HepG2 (cell line): ENCODE results near the gene RASIP1. TPM values are rescaled to one million over a fixed set of nuclear protein-coding genes. Genes with fewer than 3 reads are reported as not detected.
A peak's percentile ranks its signal among the peaks of the same experiment; 100 is the strongest.

Source experiments
- ATAC-seq: fragments of 200-7000 bp; cut with Tn5 transposase; 3 replicates; pipeline ENCODE4 v1.9.1; 2020; ENCODE audit warnings: mild to moderate bottlenecking, moderate library complexity
- BruUV-seq: library from RNA; stranded (reverse); fragments of 400-500 nt; replicated peaks from 2 replicates; lab custom pipeline; 2021; lab: Mats Ljungman, UMichigan
- CTCF ChIA-PET: fragments of 300-600 bp; formaldehyde crosslinking; extraction: SDS; loops from one replicate; lab custom pipeline; 2021; ENCODE audit warnings: low total read pairs, inconsistent platforms, low intra/inter-chr PET ratio; lab: Yijun Ruan, JAX
- POLR2A ChIA-PET: fragments of 350-600 bp; sonication (Branson Sonifier 250); formaldehyde crosslinking; loops from one replicate; lab custom pipeline; 2020; ENCODE audit warnings: antibody characterized with exemption, inconsistent platforms; lab: Yijun Ruan, JAX
- DNase-seq: peaks from one replicate; pipeline ENCODE4 v3.0.0-alpha.2; 2015; ENCODE audit warnings: low spot score
- FAIRE-seq: peaks from 3 replicates; lab custom pipeline; 2011; peaks lifted over from hg19 to GRCh38; lab: Jason Lieb, UNC
- H2AFZ ChIP-seq: one replicate; pipeline ENCODE4 v1.6.1; 2011; ENCODE audit warnings: low read length, inconsistent platforms
- H3K27ac ChIP-seq: fragments of 300-600 bp; 3 replicates; pipeline ENCODE4 v1.8.0; 2011; ENCODE audit warnings: mixed run types, mild to moderate bottlenecking, mixed read lengths, low read length, inconsistent platforms; ENCODE audit not compliant: insufficient read depth; ENCODE audit errors: extremely low read length
- H3K27me3 ChIP-seq, 2 experiments: fragments of 200-600 bp in 1 of 2; 2 replicates in 1 of 2; 3 replicates in 1 of 2; pipeline versions ENCODE4 v1.6.0 to v1.8.0; 2011; ENCODE audit warnings: low read length in 2 of 2, mild to moderate bottlenecking in 2 of 2, moderate library complexity in 2 of 2, inconsistent platforms in 1 of 2; ENCODE audit not compliant: insufficient read depth in 2 of 2, control insufficient read depth in 1 of 2
- H3K36me3 ChIP-seq, 2 experiments: fragments of 200-600 bp in 1 of 2; replicated peaks in 1 of 2; 2 replicates in 1 of 2; 3 replicates in 1 of 2; pipeline versions ENCODE4 v1.5.1 to v1.8.0; 2011; ENCODE audit warnings: low read length in 2 of 2, inconsistent platforms in 1 of 2; ENCODE audit not compliant: insufficient read depth in 2 of 2, control insufficient read depth in 1 of 2
- H3K4me1 ChIP-seq: 2 replicates; pipeline ENCODE4 v1.5.1; 2012; ENCODE audit warnings: low read length, inconsistent platforms; ENCODE audit not compliant: insufficient read depth
- H3K4me2 ChIP-seq: 2 replicates; pipeline ENCODE4 v1.6.0; 2011; ENCODE audit warnings: low read depth, low read length, inconsistent platforms
- H3K4me3 ChIP-seq, 3 experiments: fragments of 200-600 bp in 1 of 3; sonication (generic), shearing (Covaris generic) in 1 of 3; replicated peaks in 1 of 3; 2 replicates each; pipeline ENCODE4 v1.5.1; 2011 to 2016; ENCODE audit warnings: low read length in 3 of 3, inconsistent platforms in 2 of 3, low read depth in 2 of 3, mild to moderate bottlenecking in 2 of 3, control low read depth in 1 of 3, mixed read lengths in 1 of 3; ENCODE audit not compliant: insufficient read depth in 1 of 3
- H3K79me2 ChIP-seq: one replicate; pipeline ENCODE4 v1.6.1; 2011; ENCODE audit warnings: low read length, inconsistent platforms; ENCODE audit not compliant: insufficient read depth
- H3K9ac ChIP-seq: 2 replicates; pipeline ENCODE4 v1.6.0; 2011; ENCODE audit warnings: mild to moderate bottlenecking, low read depth, low read length, inconsistent platforms; ENCODE audit not compliant: insufficient read depth
- H3K9me3 ChIP-seq: 2 replicates; pipeline ENCODE4 v1.5.1; 2012; ENCODE audit warnings: mild to moderate bottlenecking, low read length
- H4K20me1 ChIP-seq: 2 replicates; pipeline ENCODE4 v1.6.0; 2011; ENCODE audit warnings: inconsistent platforms, mild to moderate bottlenecking, low read length, moderate library complexity; ENCODE audit not compliant: insufficient read depth
- ARNTL ChIP-seq: sonication (generic); formaldehyde crosslinking; IDR thresholded peaks from 2 replicates; pipeline ENCODE4 v1.4.0; 2020; ENCODE audit warnings: mild to moderate bottlenecking, missing genetic modification reagents
- ISX ChIP-seq: sonication (generic); formaldehyde crosslinking; conservative IDR thresholded peaks from 2 replicates; pipeline ENCODE4 v1.5.0; 2020; ENCODE audit warnings: missing genetic modification reagents
- KDM1A ChIP-seq: IDR thresholded peaks from 2 replicates; pipeline ENCODE4 v1.6.1; 2016; ENCODE audit warnings: missing compliant biosample characterization
- KLF13 ChIP-seq: sonication (generic); formaldehyde crosslinking; IDR thresholded peaks from 2 replicates; pipeline ENCODE4 v1.4.0; 2020; ENCODE audit warnings: mild to moderate bottlenecking, missing genetic modification reagents
- MTA1 ChIP-seq: sonication (generic); formaldehyde crosslinking; IDR thresholded peaks from 2 replicates; pipeline ENCODE4 v1.4.0; 2020; ENCODE audit warnings: missing genetic modification reagents, mild to moderate bottlenecking, borderline replicate concordance
- NFKB2 ChIP-seq: sonication (generic); formaldehyde crosslinking; IDR thresholded peaks from 2 replicates; pipeline ENCODE4 v1.4.0; 2020; ENCODE audit warnings: missing genetic modification reagents, borderline replicate concordance
- NR2C2 ChIP-seq: sonication (generic); formaldehyde crosslinking; IDR thresholded peaks from 2 replicates; pipeline ENCODE4 v1.4.0; 2020; ENCODE audit warnings: missing genetic modification reagents, mild to moderate bottlenecking, moderate library complexity, borderline replicate concordance
- NR2F6 ChIP-seq, 2 experiments: IDR thresholded peaks; 2 replicates each; pipeline ENCODE4 v1.6.1; 2016; ENCODE audit warnings: antibody characterized with exemption in 1 of 2, mild to moderate bottlenecking in 1 of 2
- POGZ ChIP-seq: sonication (generic); formaldehyde crosslinking; IDR thresholded peaks from 2 replicates; pipeline ENCODE4 v1.4.0; 2020; ENCODE audit warnings: mild to moderate bottlenecking, missing genetic modification reagents
- RXRA ChIP-seq: sonication (generic); formaldehyde crosslinking; IDR thresholded peaks from 2 replicates; pipeline ENCODE4 v1.5.1; 2020; ENCODE audit warnings: missing genetic modification reagents
- TRIM22 ChIP-seq: fragments of 450-650 bp; IDR thresholded peaks from 2 replicates; pipeline ENCODE4 v1.6.1; 2017
- ZNF18 ChIP-seq: sonication (generic); formaldehyde crosslinking; IDR thresholded peaks from 2 replicates; pipeline ENCODE4 v1.8.0; 2022; ENCODE audit warnings: mild to moderate bottlenecking, missing genetic modification reagents; ENCODE audit not compliant: insufficient replicate concordance
- ZNF280D ChIP-seq: sonication (generic); formaldehyde crosslinking; IDR thresholded peaks from 2 replicates; pipeline ENCODE4 v1.5.1; 2020; ENCODE audit warnings: mild to moderate bottlenecking, missing genetic modification reagents
- WGBS: methylation state at CpG from one replicate; pipeline ENCODE4 v1.1.6; 2017; ENCODE audit warnings: low lambda C conversion rate; 5-methylcytosine and 5-hydroxymethylcytosine counted together
- in situ Hi-C: cut with HindIII; loops from 2 replicates; pipeline ENCODE4 v1.10.0; 2017; ENCODE audit warnings: low pct_unique_long_range_greater_than_20kb; ENCODE audit not compliant: extremely low pct_ligation_motif_present
- intact Hi-C: fragments of 100-400 bp; cut with micrococcal nuclease; formaldehyde crosslinking; loops from one replicate; pipeline ENCODE4 v1.10.0; 2022; ENCODE audit not compliant: unreplicated experiment
- polyA plus RNA-seq, 8 experiments: library from polyadenylated mRNA; depleted of rRNA in 3 of 8; stranded (reverse) in 7 of 8; unstranded in 1 of 8; fragments of >200 nt; fragmentation: Illumina TruSeq in 4 of 8; extraction: Trizol in 4 of 8; gene quantifications; 2 replicates each; pipeline versions ENCODE4 v1.2.1 to v1.2.3, GENCODE V29; 2011 to 2016; ENCODE audit warnings: low read depth in 4 of 8, missing spikeins in 1 of 8, mixed read lengths in 1 of 8; ENCODE audit not compliant: insufficient read depth in 1 of 8
- total RNA-seq, 5 experiments: library from RNA; depleted of rRNA; stranded (reverse); fragments of >200 nt; fragmentation: Illumina TruSeq; extraction: Trizol; gene quantifications; 2 replicates each; pipeline ENCODE4 v1.2.3, GENCODE V29; 2016; ENCODE audit warnings: low read depth in 1 of 5
- TF ChIP-seq, protein P1 (sequence below): IDR thresholded peaks from 2 replicates; pipeline ENCODE4 v1.6.1; 2016; ENCODE audit warnings: control low read depth

RASIP1 gene
- total and polyA plus RNA-seq, 2 of the 13 experiments (the other 11 are each of a cell fraction or from before 2014, with no cell fraction given), result 0.44 to 0.58 TPM

- peaks cover 4 to 24% of the 10 kb centered on the region in 2 experiments; a peak in 4 of 5 replicates for H3K27me3 ChIP-seq
- H3K9ac ChIP-seq, result no peak overlapping the region
- H3K79me2 ChIP-seq, result no peaks in the 10 kb centered on the region
- H3K36me3 ChIP-seq, result no peaks in the 10 kb centered on the region
- FAIRE-seq (no peak), DNase-seq (no peak), ATAC-seq (peak; percentile 37)
- in situ Hi-C loops (loop anchor here (10.0 kb wide), 2 partner anchors 114 to 164 kb away; partner anchors contain the start of gene HSD17B14), intact Hi-C loops (no loop called here)
- peaks cover 15% of the 10 kb centered on the region for H3K4me1 ChIP-seq
- CTCF ChIA-PET, result no interaction called here
- H3K4me3 ChIP-seq, result peak overlapping the region in 1 of 3 experiments; percentile 44; a peak in 1 of 6 replicates
- POLR2A ChIA-PET, result no interaction called here
- WGBS, result 18% methylated on average over 13 of the region's 21 CpGs
- H2AFZ ChIP-seq, result no peak overlapping the region
- BruUV-seq, result no TSS peak
- no peaks in the 10 kb centered on the region for H3K9me3 ChIP-seq
- peak overlapping the region; percentile 57; the same call in 1 of the 2 replicates for H3K4me2 ChIP-seq
- H4K20me1 ChIP-seq, result no peaks in the 10 kb centered on the region
- no peak overlapping the region for H3K27ac ChIP-seq
- TF ChIP-seq POGZ (CRISPR knock-in tag), result 0 out of 2 replicates have a peak, but pooled peaks have one; percentile 9
- no peak for TF ChIP-seq ZNF280D (CRISPR knock-in tag)
- peak; percentile 67 for TF ChIP-seq NR2C2 (CRISPR knock-in tag)
- TF ChIP-seq, protein P1, sequence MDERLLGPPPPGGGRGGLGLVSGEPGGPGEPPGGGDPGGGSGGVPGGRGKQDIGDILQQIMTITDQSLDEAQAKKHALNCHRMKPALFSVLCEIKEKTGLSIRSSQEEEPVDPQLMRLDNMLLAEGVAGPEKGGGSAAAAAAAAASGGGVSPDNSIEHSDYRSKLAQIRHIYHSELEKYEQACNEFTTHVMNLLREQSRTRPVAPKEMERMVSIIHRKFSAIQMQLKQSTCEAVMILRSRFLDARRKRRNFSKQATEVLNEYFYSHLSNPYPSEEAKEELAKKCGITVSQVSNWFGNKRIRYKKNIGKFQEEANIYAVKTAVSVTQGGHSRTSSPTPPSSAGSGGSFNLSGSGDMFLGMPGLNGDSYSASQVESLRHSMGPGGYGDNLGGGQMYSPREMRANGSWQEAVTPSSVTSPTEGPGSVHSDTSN (CRISPR knock-in tag), result no peak
- TF ChIP-seq ISX (CRISPR knock-in tag), result no peak
- no peak for TF ChIP-seq NFKB2 (CRISPR knock-in tag)
- TF ChIP-seq RXRA (CRISPR knock-in tag), result 0 out of 2 replicates have a peak, but pooled peaks have one; percentile 16
- peak; percentile 54; the same call in 1 of the 2 replicates for TF ChIP-seq MTA1
- peak; percentile 20; the same call in 1 of the 2 replicates for TF ChIP-seq NR2F6 (IDR thresholded peaks at IDR 0.05)
- peak; percentile 39; the same call in 1 of the 2 replicates for TF ChIP-seq NR2F6 (CRISPR knock-in tag; IDR thresholded peaks at IDR 0.05)
- TF ChIP-seq KDM1A (CRISPR knock-in tag), result no peak
- TF ChIP-seq ARNTL (CRISPR knock-in tag), result no peak
- TF ChIP-seq KLF13 (CRISPR knock-in tag), result no peak
- TF ChIP-seq TRIM22, result no peak
- no peak for TF ChIP-seq ZNF18 (CRISPR knock-in tag)
These were observed 69.5 kb downstream of the RASIP1 start for GRCh38 chr19:48670699-48671445.
